HG03378 (cell line): ENCODE results near the gene MASP1.

Source experiments
- ATAC-seq: cut with Tn5 transposase; IDR thresholded peaks from one replicate; pipeline ENCODE4 v1.9.1; 2021; ENCODE audit warnings: mild to moderate bottlenecking, moderate library complexity; ENCODE audit not compliant: unreplicated experiment

The MASP1 gene

GRCh38 chr3:187291512-187292132 is at the start of gene MASP1:
TSS of gene MASP1 (minus strand) at chr3:187291737. CDS start at chr3:187291632, 105 bp downstream.
- ATAC-seq: no peak

- ATAC-seq: no peak
Measured at GRCh38 chr3:187340578-187340977, 49.0 kb upstream of the MASP1 start.

- no peak for ATAC-seq
Measured at GRCh38 chr3:187336322-187336721, 44.8 kb upstream of the MASP1 start.

GRCh38 chr3:187334904-187335303 is 43.4 kb upstream of the MASP1 start:
- ATAC-seq: no peak

- ATAC-seq: no peak
Measured at GRCh38 chr3:187328691-187329090, 37.2 kb upstream of the MASP1 start.

GRCh38 chr3:187327845-187328244 is 36.3 kb upstream of the MASP1 start:
- ATAC-seq: no peak

- no peak for ATAC-seq
Measured at GRCh38 chr3:187325632-187326031, 34.1 kb upstream of the MASP1 start.

- no peak for ATAC-seq
Measured at GRCh38 chr3:187323091-187323490, 31.6 kb upstream of the MASP1 start.

GRCh38 chr3:187322291-187322690 is 30.8 kb upstream of the MASP1 start:
- ATAC-seq: no peak

GRCh38 chr3:187321766-187322165 is 30.2 kb upstream of the MASP1 start:
- no peak for ATAC-seq

GRCh38 chr3:187319699-187320302 is 28.3 kb upstream of the MASP1 start:
- ATAC-seq: peak; percentile 61

GRCh38 chr3:187318819-187319616 is 27.5 kb upstream of the MASP1 start:
- ATAC-seq: no peak

GRCh38 chr3:187315872-187316271 is 24.3 kb upstream of the MASP1 start:
- ATAC-seq: no peak

- no peak for ATAC-seq
Measured at GRCh38 chr3:187314176-187314575, 22.6 kb upstream of the MASP1 start.

GRCh38 chr3:187310954-187311470 is 19.5 kb upstream of the MASP1 start:
- no peak for ATAC-seq

GRCh38 chr3:187310226-187310625 is 18.7 kb upstream of the MASP1 start:
- no peak for ATAC-seq

- no peak for ATAC-seq
Measured at GRCh38 chr3:187305881-187306280, 14.3 kb upstream of the MASP1 start.

- no peak for ATAC-seq
Measured at GRCh38 chr3:187299611-187300010, 8.1 kb upstream of the MASP1 start.

- no peak for ATAC-seq
Measured at GRCh38 chr3:187296911-187297310, 5.4 kb upstream of the MASP1 start.

- no peak for ATAC-seq
Measured at GRCh38 chr3:187296058-187296457, 4.5 kb upstream of the MASP1 start.

- no peak for ATAC-seq
Measured at GRCh38 chr3:187295316-187296034, 3.9 kb upstream of the MASP1 start.
